Liver (tissue), 3 donors: ENCODE measurements around the gene CDH4.

Experiments
- EGR1 ChIP-seq, 2 donors: IDR thresholded peaks; 2 replicates each; pipeline ENCODE4 v1.6.1; 2016 to 2018; ENCODE audit warnings: antibody characterized with exemption in 2 of 2, low read depth in 2 of 2
- GABPA ChIP-seq, 2 donors: IDR thresholded peaks in 1 of 2; conservative IDR thresholded peaks in 1 of 2; 2 replicates each; pipeline ENCODE4 v1.6.1; 2016; ENCODE audit warnings: antibody characterized with exemption in 2 of 2, mild to moderate bottlenecking in 1 of 2, moderate library complexity in 1 of 2
- JUND ChIP-seq, 2 donors: IDR thresholded peaks; 2 replicates each; pipeline ENCODE4 v1.6.1; 2016; ENCODE audit warnings: antibody characterized with exemption in 2 of 2
- RAD21 ChIP-seq, 2 donors: IDR thresholded peaks; 2 replicates each; pipeline ENCODE4 v1.6.1; 2016; ENCODE audit warnings: antibody characterized with exemption in 2 of 2, mild to moderate bottlenecking in 2 of 2
- SP1 ChIP-seq: IDR thresholded peaks from 2 replicates; pipeline ENCODE4 v1.6.1; 2018; ENCODE audit warnings: antibody characterized with exemption, mild to moderate bottlenecking
- TAF1 ChIP-seq: conservative IDR thresholded peaks from 2 replicates; pipeline ENCODE4 v1.6.1; 2016; ENCODE audit warnings: antibody characterized with exemption, mild to moderate bottlenecking
- TF ChIP-seq, protein P1 (sequence below): IDR thresholded peaks from 2 replicates; pipeline ENCODE4 v1.6.1; 2016; ENCODE audit warnings: antibody characterized with exemption
- TF ChIP-seq, protein P2 (sequence below): fragments of 150-350 bp; IDR thresholded peaks from 2 replicates; pipeline ENCODE4 v1.5.1; 2017; ENCODE audit warnings: improper control_type of control experiment, low read depth, low read length; ENCODE audit not compliant: missing input control
- TF ChIP-seq, protein P3 (sequence below): IDR thresholded peaks from 2 replicates; pipeline ENCODE4 v1.6.1; 2016; ENCODE audit warnings: antibody characterized with exemption, mild to moderate bottlenecking
- TF ChIP-seq, protein P4 (sequence below): IDR thresholded peaks from 2 replicates; pipeline ENCODE4 v1.6.1; 2016; ENCODE audit warnings: antibody characterized with exemption
- donor health status: healthy.
- donor health status: healthy.

DNA sequence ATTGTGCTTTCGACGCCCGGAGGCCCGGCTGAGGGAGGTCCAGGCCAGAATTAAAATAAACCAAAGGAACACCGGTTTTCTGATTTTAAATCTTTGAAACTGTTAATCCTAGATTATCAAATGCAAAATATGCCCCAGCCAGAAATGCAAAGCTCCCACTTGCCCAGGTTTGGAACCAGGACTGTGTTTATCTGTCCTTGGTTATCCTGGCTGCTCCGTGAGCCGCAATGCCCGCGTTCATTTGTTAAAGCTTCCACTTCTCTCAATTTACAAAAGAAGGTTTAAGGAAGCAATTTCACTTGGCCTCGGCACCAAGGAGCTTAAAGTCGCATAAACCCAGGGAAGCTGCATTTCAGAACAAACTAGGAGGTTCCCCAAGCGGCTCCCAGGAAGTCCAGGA, 563.6 kb downstream of the CDH4 start:
- TF ChIP-seq, protein P1, sequence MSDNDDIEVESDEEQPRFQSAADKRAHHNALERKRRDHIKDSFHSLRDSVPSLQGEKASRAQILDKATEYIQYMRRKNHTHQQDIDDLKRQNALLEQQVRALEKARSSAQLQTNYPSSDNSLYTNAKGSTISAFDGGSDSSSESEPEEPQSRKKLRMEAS = no peak
- TF ChIP-seq RAD21 (IDR thresholded peaks at IDR 0.05) = no peak
- TF ChIP-seq, protein P2, sequence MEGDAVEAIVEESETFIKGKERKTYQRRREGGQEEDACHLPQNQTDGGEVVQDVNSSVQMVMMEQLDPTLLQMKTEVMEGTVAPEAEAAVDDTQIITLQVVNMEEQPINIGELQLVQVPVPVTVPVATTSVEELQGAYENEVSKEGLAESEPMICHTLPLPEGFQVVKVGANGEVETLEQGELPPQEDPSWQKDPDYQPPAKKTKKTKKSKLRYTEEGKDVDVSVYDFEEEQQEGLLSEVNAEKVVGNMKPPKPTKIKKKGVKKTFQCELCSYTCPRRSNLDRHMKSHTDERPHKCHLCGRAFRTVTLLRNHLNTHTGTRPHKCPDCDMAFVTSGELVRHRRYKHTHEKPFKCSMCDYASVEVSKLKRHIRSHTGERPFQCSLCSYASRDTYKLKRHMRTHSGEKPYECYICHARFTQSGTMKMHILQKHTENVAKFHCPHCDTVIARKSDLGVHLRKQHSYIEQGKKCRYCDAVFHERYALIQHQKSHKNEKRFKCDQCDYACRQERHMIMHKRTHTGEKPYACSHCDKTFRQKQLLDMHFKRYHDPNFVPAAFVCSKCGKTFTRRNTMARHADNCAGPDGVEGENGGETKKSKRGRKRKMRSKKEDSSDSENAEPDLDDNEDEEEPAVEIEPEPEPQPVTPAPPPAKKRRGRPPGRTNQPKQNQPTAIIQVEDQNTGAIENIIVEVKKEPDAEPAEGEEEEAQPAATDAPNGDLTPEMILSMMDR = no peak
- TF ChIP-seq GABPA (IDR thresholded peaks at IDR 0.05 in 1 of 2, conservative IDR thresholded peaks at IDR 0.05 in 1 of 2) = no peak
- TF ChIP-seq, protein P3, sequence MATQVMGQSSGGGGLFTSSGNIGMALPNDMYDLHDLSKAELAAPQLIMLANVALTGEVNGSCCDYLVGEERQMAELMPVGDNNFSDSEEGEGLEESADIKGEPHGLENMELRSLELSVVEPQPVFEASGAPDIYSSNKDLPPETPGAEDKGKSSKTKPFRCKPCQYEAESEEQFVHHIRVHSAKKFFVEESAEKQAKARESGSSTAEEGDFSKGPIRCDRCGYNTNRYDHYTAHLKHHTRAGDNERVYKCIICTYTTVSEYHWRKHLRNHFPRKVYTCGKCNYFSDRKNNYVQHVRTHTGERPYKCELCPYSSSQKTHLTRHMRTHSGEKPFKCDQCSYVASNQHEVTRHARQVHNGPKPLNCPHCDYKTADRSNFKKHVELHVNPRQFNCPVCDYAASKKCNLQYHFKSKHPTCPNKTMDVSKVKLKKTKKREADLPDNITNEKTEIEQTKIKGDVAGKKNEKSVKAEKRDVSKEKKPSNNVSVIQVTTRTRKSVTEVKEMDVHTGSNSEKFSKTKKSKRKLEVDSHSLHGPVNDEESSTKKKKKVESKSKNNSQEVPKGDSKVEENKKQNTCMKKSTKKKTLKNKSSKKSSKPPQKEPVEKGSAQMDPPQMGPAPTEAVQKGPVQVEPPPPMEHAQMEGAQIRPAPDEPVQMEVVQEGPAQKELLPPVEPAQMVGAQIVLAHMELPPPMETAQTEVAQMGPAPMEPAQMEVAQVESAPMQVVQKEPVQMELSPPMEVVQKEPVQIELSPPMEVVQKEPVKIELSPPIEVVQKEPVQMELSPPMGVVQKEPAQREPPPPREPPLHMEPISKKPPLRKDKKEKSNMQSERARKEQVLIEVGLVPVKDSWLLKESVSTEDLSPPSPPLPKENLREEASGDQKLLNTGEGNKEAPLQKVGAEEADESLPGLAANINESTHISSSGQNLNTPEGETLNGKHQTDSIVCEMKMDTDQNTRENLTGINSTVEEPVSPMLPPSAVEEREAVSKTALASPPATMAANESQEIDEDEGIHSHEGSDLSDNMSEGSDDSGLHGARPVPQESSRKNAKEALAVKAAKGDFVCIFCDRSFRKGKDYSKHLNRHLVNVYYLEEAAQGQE = no peak
- no peak for TF ChIP-seq TAF1
- TF ChIP-seq SP1 = no peak
- no peak for TF ChIP-seq EGR1 (IDR thresholded peaks at IDR 0.05; ENCODE audit: low read depth in 2 of 2)
- no peak for TF ChIP-seq JUND (IDR thresholded peaks at IDR 0.05)
- TF ChIP-seq, protein P4, sequence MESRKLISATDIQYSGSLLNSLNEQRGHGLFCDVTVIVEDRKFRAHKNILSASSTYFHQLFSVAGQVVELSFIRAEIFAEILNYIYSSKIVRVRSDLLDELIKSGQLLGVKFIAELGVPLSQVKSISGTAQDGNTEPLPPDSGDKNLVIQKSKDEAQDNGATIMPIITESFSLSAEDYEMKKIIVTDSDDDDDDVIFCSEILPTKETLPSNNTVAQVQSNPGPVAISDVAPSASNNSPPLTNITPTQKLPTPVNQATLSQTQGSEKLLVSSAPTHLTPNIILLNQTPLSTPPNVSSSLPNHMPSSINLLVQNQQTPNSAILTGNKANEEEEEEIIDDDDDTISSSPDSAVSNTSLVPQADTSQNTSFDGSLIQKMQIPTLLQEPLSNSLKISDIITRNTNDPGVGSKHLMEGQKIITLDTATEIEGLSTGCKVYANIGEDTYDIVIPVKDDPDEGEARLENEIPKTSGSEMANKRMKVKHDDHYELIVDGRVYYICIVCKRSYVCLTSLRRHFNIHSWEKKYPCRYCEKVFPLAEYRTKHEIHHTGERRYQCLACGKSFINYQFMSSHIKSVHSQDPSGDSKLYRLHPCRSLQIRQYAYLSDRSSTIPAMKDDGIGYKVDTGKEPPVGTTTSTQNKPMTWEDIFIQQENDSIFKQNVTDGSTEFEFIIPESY = no peak
